Spleen (tissue), 7 donors: ENCODE results near the gene LRR1.

Experiments
- POLR2A ChIP-seq, 3 donors: fragments of 450-650 bp; IDR thresholded peaks; one replicate each; pipeline ENCODE4 v1.5.1; 2017; ENCODE audit warnings: antibody characterized with exemption in 3 of 3, mild to moderate bottlenecking in 1 of 3
- POLR2AphosphoS5 ChIP-seq, 3 donors: sonication (generic); formaldehyde crosslinking; IDR thresholded peaks; one replicate each; pipeline ENCODE4 v1.5.1; 2017; ENCODE audit warnings: antibody characterized with exemption in 3 of 3
- TF ChIP-seq, protein P1 (sequence below), 11 experiments: fragments of 200-600 bp in 7 of 11; fragments of 450-650 bp in 4 of 11; sonication (generic) in 4 of 11; IDR thresholded peaks in 8 of 11; conservative IDR thresholded peaks in 3 of 11; 1 replicate in 7 of 11; 2 replicates in 4 of 11; pipeline versions ENCODE4 v1.4.0 to v1.8.0; 2016 to 2021; ENCODE audit warnings: antibody characterized with exemption in 11 of 11, inconsistent platforms in 4 of 11, mild to moderate bottlenecking in 1 of 11
- donor health status: DM: no; HTN: no; CAD: no; lungs with moderate emphysema.
- donor health status: DM: no; HTN: no; CAD: no.
- donor health status: DM: no; HTN: no; CAD: no.

DNA sequence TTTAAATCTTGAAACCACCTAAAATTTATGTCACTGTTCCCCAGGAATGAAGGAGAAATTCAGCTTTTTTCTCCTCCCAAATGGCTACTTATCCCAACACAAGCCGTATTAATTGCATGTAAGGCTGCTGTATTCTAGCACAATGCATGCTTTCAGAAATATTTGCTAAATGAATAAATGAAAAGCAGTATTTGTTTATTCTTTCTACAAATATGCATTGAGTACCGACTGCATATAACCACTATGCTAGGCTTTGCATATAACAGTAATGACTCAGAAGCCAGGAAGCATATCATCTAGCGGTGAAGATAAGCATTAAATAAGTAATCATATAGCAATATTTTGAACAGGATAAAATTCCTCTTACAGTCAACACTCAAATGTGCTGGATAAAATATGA, 5.7 kb upstream of the LRR1 start:
- TF ChIP-seq, protein P1, sequence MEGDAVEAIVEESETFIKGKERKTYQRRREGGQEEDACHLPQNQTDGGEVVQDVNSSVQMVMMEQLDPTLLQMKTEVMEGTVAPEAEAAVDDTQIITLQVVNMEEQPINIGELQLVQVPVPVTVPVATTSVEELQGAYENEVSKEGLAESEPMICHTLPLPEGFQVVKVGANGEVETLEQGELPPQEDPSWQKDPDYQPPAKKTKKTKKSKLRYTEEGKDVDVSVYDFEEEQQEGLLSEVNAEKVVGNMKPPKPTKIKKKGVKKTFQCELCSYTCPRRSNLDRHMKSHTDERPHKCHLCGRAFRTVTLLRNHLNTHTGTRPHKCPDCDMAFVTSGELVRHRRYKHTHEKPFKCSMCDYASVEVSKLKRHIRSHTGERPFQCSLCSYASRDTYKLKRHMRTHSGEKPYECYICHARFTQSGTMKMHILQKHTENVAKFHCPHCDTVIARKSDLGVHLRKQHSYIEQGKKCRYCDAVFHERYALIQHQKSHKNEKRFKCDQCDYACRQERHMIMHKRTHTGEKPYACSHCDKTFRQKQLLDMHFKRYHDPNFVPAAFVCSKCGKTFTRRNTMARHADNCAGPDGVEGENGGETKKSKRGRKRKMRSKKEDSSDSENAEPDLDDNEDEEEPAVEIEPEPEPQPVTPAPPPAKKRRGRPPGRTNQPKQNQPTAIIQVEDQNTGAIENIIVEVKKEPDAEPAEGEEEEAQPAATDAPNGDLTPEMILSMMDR (IDR thresholded peaks at IDR 0.05 in 8 of 11, conservative IDR thresholded peaks at IDR 0.05 in 3 of 11), result no peak
- TF ChIP-seq POLR2A (IDR thresholded peaks at IDR 0.05) (no peak), POLR2AphosphoS5 (IDR thresholded peaks at IDR 0.05) (no peak)
